H9 (cell line): Measurements from ENCODE around the gene CERS1. TPM values are rescaled to one million over a fixed set of nuclear protein-coding genes. Genes with fewer than 3 reads are reported as not detected.

Source experiments
- DNase-seq: peaks from one replicate; pipeline ENCODE4 v3.0.0-alpha.2; 2017
- H2AFZ ChIP-seq: one replicate; pipeline ENCODE4 v1.6.1; 2013; ENCODE audit warnings: mild to moderate bottlenecking, low read length, control low read depth, moderate library complexity
- H2AK5ac ChIP-seq: 2 replicates; pipeline ENCODE4 v1.6.1; 2013; ENCODE audit warnings: low read length, control low read depth, mixed read lengths; ENCODE audit not compliant: insufficient read length
- H2BK120ac ChIP-seq: one replicate; pipeline ENCODE4 v1.6.1; 2013; ENCODE audit warnings: low read depth, mild to moderate bottlenecking, low read length, control low read depth, inconsistent platforms; ENCODE audit not compliant: poor library complexity, severe bottlenecking
- H2BK12ac ChIP-seq: 2 replicates; pipeline ENCODE4 v1.6.1; 2013; ENCODE audit warnings: low read length, control low read depth, mixed read lengths, low read depth; ENCODE audit not compliant: insufficient read length
- H2BK15ac ChIP-seq: 2 replicates; pipeline ENCODE4 v1.6.1; 2013; ENCODE audit warnings: low read depth, low read length, control low read depth
- H2BK20ac ChIP-seq: one replicate; pipeline ENCODE4 v1.6.1; 2013; ENCODE audit warnings: low read depth, mild to moderate bottlenecking, low read length, control low read depth, inconsistent platforms; ENCODE audit not compliant: poor library complexity, severe bottlenecking
- H2BK5ac ChIP-seq: 2 replicates; pipeline ENCODE4 v1.6.1; 2013; ENCODE audit warnings: low read length, control low read depth, mixed read lengths; ENCODE audit not compliant: insufficient read length
- H3K14ac ChIP-seq: 2 replicates; pipeline ENCODE4 v1.6.1; 2013; ENCODE audit warnings: low read length, control low read depth; ENCODE audit not compliant: insufficient read depth
- H3K18ac ChIP-seq: 2 replicates; pipeline ENCODE4 v1.6.1; 2013; ENCODE audit warnings: low read depth, mild to moderate bottlenecking, mixed read lengths, low read length, control low read depth; ENCODE audit not compliant: insufficient read length
- H3K23ac ChIP-seq: 2 replicates; pipeline ENCODE4 v1.6.1; 2013; ENCODE audit warnings: low read length, control low read depth, mixed read lengths, low read depth; ENCODE audit not compliant: insufficient read length
- H3K23me2 ChIP-seq: 2 replicates; pipeline ENCODE4 v1.6.1; 2013; ENCODE audit warnings: low read depth, mild to moderate bottlenecking, mixed read lengths, low read length, control low read depth; ENCODE audit not compliant: insufficient read length, poor library complexity, severe bottlenecking
- H3K27ac ChIP-seq: 2 replicates; pipeline ENCODE4 v1.5.1; 2013; ENCODE audit warnings: low read length, control low read depth, mixed read lengths, low read depth; ENCODE audit not compliant: insufficient read length
- H3K27me3 ChIP-seq: 2 replicates; pipeline ENCODE4 v1.6.1; 2013; ENCODE audit warnings: low read length, control low read depth, inconsistent platforms; ENCODE audit not compliant: insufficient read depth
- H3K4ac ChIP-seq: 2 replicates; pipeline ENCODE4 v1.6.1; 2013; ENCODE audit warnings: low read depth, mild to moderate bottlenecking, control low read depth, inconsistent platforms, low read length, moderate library complexity
- H3K4me1 ChIP-seq: 2 replicates; pipeline ENCODE4 v1.6.1; 2013; ENCODE audit warnings: low read length, control low read depth, inconsistent platforms; ENCODE audit not compliant: insufficient read depth
- H3K4me2 ChIP-seq: 2 replicates; pipeline ENCODE4 v1.6.1; 2013; ENCODE audit warnings: low read length, control low read depth, mixed read lengths; ENCODE audit not compliant: insufficient read length, insufficient read depth
- H3K56ac ChIP-seq: 2 replicates; pipeline ENCODE4 v1.6.1; 2013; ENCODE audit warnings: low read depth, mild to moderate bottlenecking, mixed read lengths, low read length, control low read depth; ENCODE audit not compliant: insufficient read length
- H3K79me1 ChIP-seq: 2 replicates; pipeline ENCODE4 v1.6.1; 2013; ENCODE audit warnings: low read depth, mild to moderate bottlenecking, moderate library complexity, low read length, control low read depth, inconsistent platforms; ENCODE audit not compliant: insufficient read depth, poor library complexity, severe bottlenecking
- H3K79me2 ChIP-seq: 2 replicates; pipeline ENCODE4 v1.6.1; 2013; ENCODE audit warnings: low read length, control low read depth, inconsistent platforms; ENCODE audit not compliant: insufficient read depth
- H3K9ac ChIP-seq: 2 replicates; pipeline ENCODE4 v1.6.1; 2013; ENCODE audit warnings: low read length, control low read depth, mixed read lengths; ENCODE audit not compliant: insufficient read length; ENCODE audit errors: extremely low read depth
- H3K9me3 ChIP-seq: one replicate; pipeline ENCODE4 v1.6.1; 2013; ENCODE audit warnings: low read depth, low read length, inconsistent platforms; ENCODE audit not compliant: control insufficient read depth
- H3T11ph ChIP-seq: one replicate; pipeline ENCODE4 v1.6.1; 2013; ENCODE audit warnings: mild to moderate bottlenecking, low read length, control low read depth, inconsistent platforms
- H4K20me1 ChIP-seq: one replicate; pipeline ENCODE4 v1.6.1; 2013; ENCODE audit not compliant: control insufficient read depth, insufficient read length, insufficient read depth
- H4K5ac ChIP-seq: 2 replicates; pipeline ENCODE4 v1.6.1; 2013; ENCODE audit warnings: low read depth, mild to moderate bottlenecking, mixed read lengths, low read length, control low read depth; ENCODE audit not compliant: insufficient read length
- H4K8ac ChIP-seq: replicated peaks from 2 replicates; pipeline ENCODE4 v1.6.1; 2013; ENCODE audit warnings: low read length, control low read depth, mixed read lengths, low read depth; ENCODE audit not compliant: insufficient read length
- H4K91ac ChIP-seq: 2 replicates; pipeline ENCODE4 v1.6.1; 2013; ENCODE audit warnings: low read depth, mild to moderate bottlenecking, moderate library complexity, mixed read lengths, low read length, control low read depth; ENCODE audit not compliant: insufficient read length
- H3K27ac Mint-ChIP-seq, 3 experiments: 2 replicates in 2 of 3; 3 replicates in 1 of 3; pipeline ENCODE4 v1.8.0; 2020 to 2021; ENCODE audit warnings: mixed read lengths in 3 of 3, mild to moderate bottlenecking in 1 of 3, moderate library complexity in 1 of 3
- H3K27me3 Mint-ChIP-seq: 2 replicates; pipeline ENCODE4 v1.8.0; 2021; ENCODE audit warnings: low read depth, mild to moderate bottlenecking, moderate library complexity, mixed read lengths
- H3K36me3 Mint-ChIP-seq, 3 experiments: 2 replicates in 2 of 3; 3 replicates in 1 of 3; pipeline ENCODE4 v1.8.0; 2020 to 2021; ENCODE audit warnings: low read depth in 3 of 3, mixed read lengths in 3 of 3; ENCODE audit not compliant: insufficient read depth in 1 of 3
- H3K4me1 Mint-ChIP-seq, 2 experiments: 2 replicates each; pipeline ENCODE4 v1.8.0; 2020; ENCODE audit warnings: mixed read lengths in 2 of 2
- H3K4me3 Mint-ChIP-seq, 2 experiments: 2 replicates in 1 of 2; 3 replicates in 1 of 2; pipeline ENCODE4 v1.8.0; 2020 to 2021; ENCODE audit warnings: mild to moderate bottlenecking in 2 of 2, mixed read lengths in 2 of 2, moderate library complexity in 1 of 2
- H3K9me3 Mint-ChIP-seq, 2 experiments: 2 replicates in 1 of 2; 3 replicates in 1 of 2; pipeline ENCODE4 v1.8.0; 2020; ENCODE audit warnings: mild to moderate bottlenecking in 2 of 2, mixed read lengths in 2 of 2, moderate library complexity in 1 of 2
- WGBS: extraction: QIAGEN DNeasy Blood & Tissue Kit; methylation state at CpG from one replicate; pipeline ENCODE4 v1.1.7; 2013; ENCODE audit warnings: missing lambda C conversion rate, low lambda C conversion rate, mixed read lengths; ENCODE audit not compliant: insufficient read length; ENCODE audit errors: extremely low coverage; 5-methylcytosine and 5-hydroxymethylcytosine counted together
- total RNA-seq: library from RNA; stranded (reverse); gene quantifications from 2 replicates; pipeline ENCODE4 v1.2.1, GENCODE V29; 2021
- TF ChIP-seq, protein P1 (sequence below): fragments of 200-600 bp; sonication (generic); conservative IDR thresholded peaks from 3 replicates; pipeline ENCODE4 v1.8.0; 2021; ENCODE audit warnings: antibody characterized with exemption, mild to moderate bottlenecking

The CERS1 gene
- total RNA-seq, 1 experiment from 2014 or later: 19.3 TPM

DNA sequence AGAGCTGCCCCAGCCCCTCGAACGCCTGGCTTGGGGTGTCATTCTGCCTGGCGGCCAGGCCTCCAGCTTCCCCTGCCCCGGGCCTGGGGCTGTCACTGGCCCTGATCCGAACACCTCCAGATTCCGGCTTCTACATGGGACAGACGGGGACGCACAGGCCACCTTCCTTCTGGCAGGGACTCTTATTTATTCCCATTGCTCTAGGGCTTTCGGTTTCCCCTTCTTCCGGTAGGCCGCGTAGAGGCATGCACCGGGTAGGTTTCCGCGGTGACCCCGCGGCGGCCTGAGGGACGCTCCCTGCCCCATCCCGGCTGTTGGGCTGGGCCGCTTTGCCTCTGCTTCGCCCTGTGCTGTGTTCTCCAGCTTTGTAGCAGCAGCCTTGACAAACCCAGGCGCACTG is 28.2 kb downstream of the CERS1 start:
- TF ChIP-seq, protein P1, sequence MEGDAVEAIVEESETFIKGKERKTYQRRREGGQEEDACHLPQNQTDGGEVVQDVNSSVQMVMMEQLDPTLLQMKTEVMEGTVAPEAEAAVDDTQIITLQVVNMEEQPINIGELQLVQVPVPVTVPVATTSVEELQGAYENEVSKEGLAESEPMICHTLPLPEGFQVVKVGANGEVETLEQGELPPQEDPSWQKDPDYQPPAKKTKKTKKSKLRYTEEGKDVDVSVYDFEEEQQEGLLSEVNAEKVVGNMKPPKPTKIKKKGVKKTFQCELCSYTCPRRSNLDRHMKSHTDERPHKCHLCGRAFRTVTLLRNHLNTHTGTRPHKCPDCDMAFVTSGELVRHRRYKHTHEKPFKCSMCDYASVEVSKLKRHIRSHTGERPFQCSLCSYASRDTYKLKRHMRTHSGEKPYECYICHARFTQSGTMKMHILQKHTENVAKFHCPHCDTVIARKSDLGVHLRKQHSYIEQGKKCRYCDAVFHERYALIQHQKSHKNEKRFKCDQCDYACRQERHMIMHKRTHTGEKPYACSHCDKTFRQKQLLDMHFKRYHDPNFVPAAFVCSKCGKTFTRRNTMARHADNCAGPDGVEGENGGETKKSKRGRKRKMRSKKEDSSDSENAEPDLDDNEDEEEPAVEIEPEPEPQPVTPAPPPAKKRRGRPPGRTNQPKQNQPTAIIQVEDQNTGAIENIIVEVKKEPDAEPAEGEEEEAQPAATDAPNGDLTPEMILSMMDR: no peak
- H2BK12ac ChIP-seq: no peak overlapping the region
- no peaks in the 10 kb centered on the region for H3K79me1 ChIP-seq
- H3K4me2 ChIP-seq: no peak overlapping the region
- no peaks in the 10 kb centered on the region for H3K27me3 ChIP-seq
- H2BK15ac ChIP-seq: no peak overlapping the region
- no peaks in the 10 kb centered on the region for H3K9me3 ChIP-seq
- no peaks in the 10 kb centered on the region for H3K23me2 ChIP-seq
- H2BK20ac ChIP-seq: no peak overlapping the region
- H2AFZ ChIP-seq: no peak overlapping the region
- no peak overlapping the region for H4K91ac ChIP-seq
- no peaks in the 10 kb centered on the region for H3K79me2 ChIP-seq
- H3K4me1 Mint-ChIP-seq: peaks cover 0 to 13% of the 10 kb centered on the region in 2 experiments; a peak in 2 of 4 replicates
- peaks cover 9 to 47% (median 38%) of the 10 kb centered on the region in 3 experiments for H3K36me3 Mint-ChIP-seq
- no peak overlapping the region for H3K56ac ChIP-seq
- H3K14ac ChIP-seq: no peak overlapping the region
- no peak overlapping the region for H2AK5ac ChIP-seq
- no peak overlapping the region for H3T11ph ChIP-seq
- DNase-seq: no peak
- no peak overlapping the region for H4K8ac ChIP-seq
- H2BK120ac ChIP-seq: no peak overlapping the region
- no peak overlapping the region for H3K4me3 Mint-ChIP-seq
- H3K4me1 ChIP-seq: no peaks in the 10 kb centered on the region
- H4K20me1 ChIP-seq: no peaks in the 10 kb centered on the region
- no peak overlapping the region for H3K27ac ChIP-seq
- H3K27me3 Mint-ChIP-seq: no peaks in the 10 kb centered on the region
- H3K9ac ChIP-seq: no peak overlapping the region
- H3K9me3 Mint-ChIP-seq: no peaks in the 10 kb centered on the region
- no peak overlapping the region for H2BK5ac ChIP-seq
- H3K18ac ChIP-seq: no peak overlapping the region
- H3K23ac ChIP-seq: no peak overlapping the region
- WGBS: no CpG with 5 or more reads among the region's 23 CpGs
- peak overlapping the region in 2 of 3 experiments; percentile 32 to 39; a peak in 2 of 7 replicates for H3K27ac Mint-ChIP-seq
- no peak overlapping the region for H4K5ac ChIP-seq
- no peak overlapping the region for H3K4ac ChIP-seq
